Activated naive CD8-positive, alpha-beta T cell (primary cell): Measurements from ENCODE around the gene RAB11A.

ENCODE experiments used
- H3K27ac Mint-ChIP-seq: one replicate; pipeline ENCODE4 v1.8.0; 2021; ENCODE audit warnings: mixed read lengths
- H3K27me3 Mint-ChIP-seq: one replicate; pipeline ENCODE4 v1.8.0; 2021; ENCODE audit warnings: mixed read lengths
- H3K36me3 Mint-ChIP-seq: one replicate; pipeline ENCODE4 v1.8.0; 2021; ENCODE audit warnings: mixed read lengths
- H3K4me1 Mint-ChIP-seq: one replicate; pipeline ENCODE4 v1.8.0; 2021; ENCODE audit warnings: low read depth, mixed read lengths
- H3K4me3 Mint-ChIP-seq: one replicate; pipeline ENCODE4 v1.8.0; 2021; ENCODE audit warnings: mild to moderate bottlenecking, mixed read lengths
- H3K9me3 Mint-ChIP-seq: one replicate; pipeline ENCODE4 v1.8.0; 2021; ENCODE audit warnings: low read depth, mixed read lengths

Gene RAB11A

GRCh38 chr15:65893060-65893459, 23.8 kb downstream of the RAB11A start:
- no peak overlapping the region for H3K27ac Mint-ChIP-seq
- no peaks in the 10 kb centered on the region for H3K9me3 Mint-ChIP-seq
- H3K36me3 Mint-ChIP-seq: peaks cover 23% of the 10 kb centered on the region
- no peaks in the 10 kb centered on the region for H3K27me3 Mint-ChIP-seq
- no peak overlapping the region for H3K4me3 Mint-ChIP-seq
- H3K4me1 Mint-ChIP-seq: peaks cover 37% of the 10 kb centered on the region

GRCh38 chr15:65896236-65896635, 26.9 kb downstream of the RAB11A start:
- Mint-ChIP-seq H3K4me3 (no peak overlapping the region), H3K4me1 (peaks cover 13% of the 10 kb centered on the region), H3K9me3 (no peaks in the 10 kb centered on the region), H3K27ac (no peak overlapping the region), H3K27me3 (no peaks in the 10 kb centered on the region), H3K36me3 (peaks cover 26% of the 10 kb centered on the region)

GRCh38 chr15:65900488-65900887, 31.2 kb downstream of the RAB11A start:
- Mint-ChIP-seq H3K4me1 (peaks cover 4% of the 10 kb centered on the region), H3K27me3 (no peaks in the 10 kb centered on the region), H3K36me3 (peaks cover 20% of the 10 kb centered on the region), H3K9me3 (no peaks in the 10 kb centered on the region), H3K27ac (no peak overlapping the region), H3K4me3 (no peak overlapping the region)

GRCh38 chr15:65901336-65901735, 32.0 kb downstream of the RAB11A start:
- Mint-ChIP-seq H3K27me3 (no peaks in the 10 kb centered on the region), H3K36me3 (peaks cover 20% of the 10 kb centered on the region), H3K9me3 (no peaks in the 10 kb centered on the region), H3K4me3 (no peak overlapping the region), H3K27ac (no peak overlapping the region), H3K4me1 (peaks cover 4% of the 10 kb centered on the region)

GRCh38 chr15:65901836-65902235, 32.5 kb downstream of the RAB11A start:
- Mint-ChIP-seq H3K27ac (no peak overlapping the region), H3K9me3 (no peaks in the 10 kb centered on the region), H3K4me3 (no peak overlapping the region), H3K4me1 (peaks cover 4% of the 10 kb centered on the region), H3K36me3 (peaks cover 18% of the 10 kb centered on the region), H3K27me3 (no peaks in the 10 kb centered on the region)

- Mint-ChIP-seq H3K27ac (no peak overlapping the region), H3K4me3 (no peak overlapping the region), H3K4me1 (peaks cover 4% of the 10 kb centered on the region), H3K27me3 (no peaks in the 10 kb centered on the region), H3K9me3 (no peaks in the 10 kb centered on the region), H3K36me3 (peaks cover 20% of the 10 kb centered on the region)
Observed at GRCh38 chr15:65902373-65902772, 33.1 kb downstream of the RAB11A start.

- Mint-ChIP-seq H3K4me3 (no peak overlapping the region), H3K4me1 (peaks cover 4% of the 10 kb centered on the region), H3K27me3 (no peaks in the 10 kb centered on the region), H3K36me3 (peaks cover 15% of the 10 kb centered on the region), H3K27ac (no peak overlapping the region), H3K9me3 (no peaks in the 10 kb centered on the region)
Observed at GRCh38 chr15:65903296-65904073, 34.2 kb downstream of the RAB11A start.

GRCh38 chr15:65904301-65904700, 35.0 kb downstream of the RAB11A start:
- H3K4me3 Mint-ChIP-seq: no peak overlapping the region
- H3K27ac Mint-ChIP-seq: no peak overlapping the region
- H3K27me3 Mint-ChIP-seq: no peaks in the 10 kb centered on the region
- H3K9me3 Mint-ChIP-seq: no peaks in the 10 kb centered on the region
- peaks cover 4% of the 10 kb centered on the region for H3K4me1 Mint-ChIP-seq
- peaks cover 15% of the 10 kb centered on the region for H3K36me3 Mint-ChIP-seq

- Mint-ChIP-seq H3K4me1 (peaks cover 4% of the 10 kb centered on the region), H3K36me3 (peaks cover 12% of the 10 kb centered on the region), H3K27me3 (no peaks in the 10 kb centered on the region), H3K4me3 (no peak overlapping the region), H3K9me3 (no peaks in the 10 kb centered on the region), H3K27ac (no peak overlapping the region)
Observed at GRCh38 chr15:65906396-65906795, 37.1 kb downstream of the RAB11A start.

- H3K4me1 Mint-ChIP-seq: no peaks in the 10 kb centered on the region
Observed at GRCh38 chr15:65907661-65908060, 38.4 kb downstream of the RAB11A start.

GRCh38 chr15:65908876-65909275, 39.6 kb downstream of the RAB11A start:
- no peaks in the 10 kb centered on the region for H3K9me3 Mint-ChIP-seq
- no peaks in the 10 kb centered on the region for H3K27me3 Mint-ChIP-seq
- peaks cover 12% of the 10 kb centered on the region for H3K36me3 Mint-ChIP-seq
- H3K4me1 Mint-ChIP-seq: no peaks in the 10 kb centered on the region
- no peak overlapping the region for H3K4me3 Mint-ChIP-seq
- no peak overlapping the region for H3K27ac Mint-ChIP-seq

More at GRCh38 chr15:65907661-65908060, 38.4 kb downstream of the RAB11A start:
- no peak overlapping the region for H3K4me3 Mint-ChIP-seq
- peaks cover 12% of the 10 kb centered on the region for H3K36me3 Mint-ChIP-seq
- no peak overlapping the region for H3K27ac Mint-ChIP-seq
- H3K9me3 Mint-ChIP-seq: no peaks in the 10 kb centered on the region
- no peaks in the 10 kb centered on the region for H3K27me3 Mint-ChIP-seq

- Mint-ChIP-seq H3K4me1 (no peaks in the 10 kb centered on the region), H3K27me3 (no peaks in the 10 kb centered on the region), H3K27ac (no peak overlapping the region), H3K4me3 (no peak overlapping the region), H3K36me3 (peaks cover 12% of the 10 kb centered on the region), H3K9me3 (no peaks in the 10 kb centered on the region)
Observed at GRCh38 chr15:65909831-65910230, 40.5 kb downstream of the RAB11A start.

GRCh38 chr15:65910341-65910740, 41.0 kb downstream of the RAB11A start:
- no peaks in the 10 kb centered on the region for H3K27me3 Mint-ChIP-seq
- no peak overlapping the region for H3K27ac Mint-ChIP-seq
- H3K36me3 Mint-ChIP-seq: peaks cover 12% of the 10 kb centered on the region
- no peak overlapping the region for H3K4me3 Mint-ChIP-seq
- no peaks in the 10 kb centered on the region for H3K4me1 Mint-ChIP-seq
- no peaks in the 10 kb centered on the region for H3K9me3 Mint-ChIP-seq

GRCh38 chr15:65912235-65912634, 42.9 kb downstream of the RAB11A start:
- H3K27ac Mint-ChIP-seq: no peak overlapping the region

GRCh38 chr15:65913631-65914199, 44.4 kb downstream of the RAB11A start:
- Mint-ChIP-seq H3K36me3 (peaks cover 12% of the 10 kb centered on the region), H3K4me3 (no peak overlapping the region), H3K27me3 (no peaks in the 10 kb centered on the region), H3K4me1 (peaks cover 17% of the 10 kb centered on the region), H3K9me3 (no peaks in the 10 kb centered on the region), H3K27ac (no peak overlapping the region)

More at GRCh38 chr15:65912235-65912634, 42.9 kb downstream of the RAB11A start:
- peaks cover 7% of the 10 kb centered on the region for H3K36me3 Mint-ChIP-seq
- no peak overlapping the region for H3K4me3 Mint-ChIP-seq
- no peaks in the 10 kb centered on the region for H3K27me3 Mint-ChIP-seq
- peaks cover 5% of the 10 kb centered on the region for H3K4me1 Mint-ChIP-seq
- no peaks in the 10 kb centered on the region for H3K9me3 Mint-ChIP-seq

- Mint-ChIP-seq H3K36me3 (peaks cover 15% of the 10 kb centered on the region), H3K4me3 (no peak overlapping the region), H3K27me3 (no peaks in the 10 kb centered on the region), H3K9me3 (no peaks in the 10 kb centered on the region), H3K4me1 (peaks cover 17% of the 10 kb centered on the region), H3K27ac (no peak overlapping the region)
Observed at GRCh38 chr15:65914386-65914785, 45.1 kb downstream of the RAB11A start.
